GM12801 (cell line): ENCODE measurements around the gene DSTN.

Experiments
- CTCF ChIP-seq: IDR thresholded peaks from one replicate; pipeline ENCODE4 v1.5.1; 2011; ENCODE audit warnings: control low read depth; ENCODE audit not compliant: insufficient read length; ENCODE audit errors: extremely low read depth

The DSTN gene

GRCh38 chr20:17648315-17648646 is 78.4 kb downstream of the DSTN start:
- no peak for TF ChIP-seq CTCF

GRCh38 chr20:17648791-17649730 is 79.2 kb downstream of the DSTN start:
- TF ChIP-seq CTCF = no peak

- no peak for TF ChIP-seq CTCF
These were observed 80.6 kb downstream of the DSTN start for GRCh38 chr20:17650301-17651128.

- TF ChIP-seq CTCF = no peak
These were observed 81.4 kb downstream of the DSTN start for GRCh38 chr20:17651129-17651759.

GRCh38 chr20:17651760-17652388 is 82.0 kb downstream of the DSTN start:
- no peak for TF ChIP-seq CTCF

GRCh38 chr20:17652411-17652810 is 82.5 kb downstream of the DSTN start:
- no peak for TF ChIP-seq CTCF
